Muscle of arm (tissue), 12 donors: ENCODE results near the gene EGFL8. TPM values are rescaled to one million over a fixed set of nuclear protein-coding genes. Genes with fewer than 3 reads are reported as not detected.
"Not testable (repeated sequence)": the region's sequence is repeated elsewhere in the genome, so short reads cannot be mapped to it uniquely, and the experiment has no call there.

Source experiments
- DNase-seq: peaks from one replicate; pipeline ENCODE4 v3.0.0-alpha.2; 2013
- polyA plus RNA-seq, 12 donors: library from polyadenylated mRNA; unstranded; fragments of 120-200 nt; gene quantifications; one replicate each; pipeline ENCODE4 v1.2.1, GENCODE V29; 2013; ENCODE audit not compliant: insufficient read length in 12 of 12

EGFL8 gene
- polyA plus RNA-seq, 12 donors = 21.2 to 54.7 (median 27.8) TPM; not detected in 1

DNA sequence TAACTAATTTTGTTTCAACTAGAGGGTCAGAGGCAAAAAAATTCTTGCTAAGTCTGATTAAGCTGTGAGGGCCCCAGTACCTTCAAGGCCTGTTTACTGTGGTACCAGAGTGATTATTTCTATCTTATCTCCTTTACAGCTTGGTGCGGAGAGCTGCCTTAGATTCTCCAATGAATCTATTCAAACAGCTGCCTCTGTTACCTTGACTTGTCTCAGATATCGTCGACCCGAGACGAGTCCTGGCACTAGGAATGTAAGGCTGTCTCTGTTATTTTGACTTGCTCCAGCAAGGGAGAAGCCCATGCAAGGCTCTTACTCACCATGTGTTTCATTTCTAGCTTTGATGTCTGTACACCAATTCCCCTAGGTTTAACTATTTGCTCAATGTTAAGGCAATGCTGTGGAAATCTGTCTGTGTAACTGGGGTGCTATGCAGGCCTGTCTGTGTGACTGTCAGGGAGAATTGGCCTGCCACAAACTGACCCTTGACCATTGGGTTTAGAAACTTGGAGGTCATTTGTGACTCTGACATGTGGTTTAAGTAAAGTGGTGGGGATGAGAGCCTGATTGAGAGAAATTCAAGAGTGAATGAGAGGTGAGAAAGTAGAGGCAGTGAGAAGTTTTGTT lies 23.9 kb upstream of the EGFL8 start:
- no peak for DNase-seq

- DNase-seq = not testable (repeated sequence)
These were observed 20.2 kb upstream of the EGFL8 start for GRCh38 chr6:32144238-32144637.

GRCh38 chr6:32146287-32146686 lies 18.1 kb upstream of the EGFL8 start:
- no peak for DNase-seq

DNA sequence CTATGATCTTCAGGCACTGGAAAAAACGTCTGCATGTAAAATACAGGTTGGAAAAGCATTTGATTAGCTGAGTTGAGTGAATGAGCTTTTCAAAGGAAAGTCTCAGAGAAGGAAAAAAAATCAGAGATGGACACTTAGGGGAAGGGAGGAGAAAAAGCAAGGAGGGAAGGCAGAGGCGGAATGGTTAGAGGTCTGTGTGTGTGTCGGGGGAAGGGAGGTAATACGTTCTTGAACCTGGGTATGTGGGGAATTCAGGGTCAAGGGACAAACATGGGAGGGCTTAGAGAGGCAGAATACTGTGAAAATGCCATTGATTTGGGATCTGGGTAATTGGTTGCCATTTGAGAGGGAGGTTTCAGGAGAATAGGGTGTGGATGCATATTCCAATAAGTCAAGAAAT lies 17.7 kb upstream of the EGFL8 start:
- DNase-seq = no peak

DNA sequence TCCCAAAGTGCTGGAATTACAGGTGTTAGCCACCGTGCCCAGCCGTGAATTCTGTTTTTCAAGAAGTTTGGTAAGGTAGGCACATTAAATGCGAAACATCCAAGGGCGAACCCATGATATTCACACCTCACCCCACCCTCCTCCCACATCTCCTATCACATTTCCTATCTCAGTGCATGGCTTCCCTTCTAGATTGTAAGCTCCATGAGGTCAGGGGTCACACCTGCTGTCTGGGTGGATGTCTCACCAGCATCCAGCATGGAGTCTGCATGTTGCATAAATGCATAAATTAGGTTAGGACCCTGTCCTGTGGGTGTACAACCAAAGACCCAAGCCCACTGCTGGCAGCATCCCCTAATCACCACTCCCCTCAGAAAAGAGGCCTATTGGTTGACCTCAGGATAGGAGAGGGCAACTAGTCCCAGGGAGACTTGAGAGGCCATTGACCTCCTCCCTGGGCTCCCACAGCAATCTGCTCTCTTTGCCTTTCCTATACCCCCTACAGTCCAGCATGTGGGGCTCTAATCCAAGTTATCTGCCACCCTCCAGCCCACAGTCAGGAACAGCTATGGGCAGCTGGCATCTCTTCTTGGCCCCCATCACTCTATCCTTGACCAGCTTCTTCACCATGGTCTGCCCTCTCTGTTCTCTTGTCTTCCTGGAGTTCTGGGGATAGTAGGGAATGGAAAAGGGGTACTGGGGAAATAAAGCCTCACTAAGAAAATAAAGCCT lies 16.8 kb upstream of the EGFL8 start:
- DNase-seq = no peak

- DNase-seq = peak; percentile 64
These were observed 15.9 kb upstream of the EGFL8 start for GRCh38 chr6:32148289-32149091.

DNA sequence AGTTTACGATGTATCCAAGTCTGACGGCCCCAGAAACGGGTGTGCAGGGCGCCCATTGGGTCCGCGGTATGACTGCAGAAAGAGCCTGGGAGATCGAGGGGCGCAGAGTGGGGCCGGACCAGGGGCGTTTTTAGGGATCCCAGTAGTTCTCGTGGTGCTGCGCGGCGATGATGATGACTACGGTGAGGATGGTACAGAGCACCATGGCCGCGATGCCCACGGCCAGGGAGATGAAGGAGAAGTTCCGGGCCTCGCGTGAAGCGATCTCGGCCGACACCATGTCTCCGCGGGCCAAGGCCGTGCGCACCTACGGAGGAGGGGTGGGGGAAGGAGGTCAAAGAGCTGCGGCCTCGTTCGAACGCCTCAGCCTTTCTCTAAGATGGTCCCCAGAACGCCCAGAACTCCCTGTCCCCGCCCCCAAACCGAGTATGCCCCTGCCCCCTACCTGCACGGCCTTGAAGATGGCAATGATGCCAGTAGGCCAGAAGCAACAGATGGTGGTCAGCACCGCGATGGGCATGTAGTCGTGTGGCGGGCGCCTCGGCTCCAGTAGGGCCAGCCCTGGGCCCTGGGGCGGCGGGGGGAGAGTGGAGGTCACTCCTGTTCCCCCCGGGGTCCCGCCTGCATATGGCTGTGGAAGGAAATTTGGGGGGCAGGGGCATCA lies 15.2 kb upstream of the EGFL8 start:
- no peak for DNase-seq

DNA sequence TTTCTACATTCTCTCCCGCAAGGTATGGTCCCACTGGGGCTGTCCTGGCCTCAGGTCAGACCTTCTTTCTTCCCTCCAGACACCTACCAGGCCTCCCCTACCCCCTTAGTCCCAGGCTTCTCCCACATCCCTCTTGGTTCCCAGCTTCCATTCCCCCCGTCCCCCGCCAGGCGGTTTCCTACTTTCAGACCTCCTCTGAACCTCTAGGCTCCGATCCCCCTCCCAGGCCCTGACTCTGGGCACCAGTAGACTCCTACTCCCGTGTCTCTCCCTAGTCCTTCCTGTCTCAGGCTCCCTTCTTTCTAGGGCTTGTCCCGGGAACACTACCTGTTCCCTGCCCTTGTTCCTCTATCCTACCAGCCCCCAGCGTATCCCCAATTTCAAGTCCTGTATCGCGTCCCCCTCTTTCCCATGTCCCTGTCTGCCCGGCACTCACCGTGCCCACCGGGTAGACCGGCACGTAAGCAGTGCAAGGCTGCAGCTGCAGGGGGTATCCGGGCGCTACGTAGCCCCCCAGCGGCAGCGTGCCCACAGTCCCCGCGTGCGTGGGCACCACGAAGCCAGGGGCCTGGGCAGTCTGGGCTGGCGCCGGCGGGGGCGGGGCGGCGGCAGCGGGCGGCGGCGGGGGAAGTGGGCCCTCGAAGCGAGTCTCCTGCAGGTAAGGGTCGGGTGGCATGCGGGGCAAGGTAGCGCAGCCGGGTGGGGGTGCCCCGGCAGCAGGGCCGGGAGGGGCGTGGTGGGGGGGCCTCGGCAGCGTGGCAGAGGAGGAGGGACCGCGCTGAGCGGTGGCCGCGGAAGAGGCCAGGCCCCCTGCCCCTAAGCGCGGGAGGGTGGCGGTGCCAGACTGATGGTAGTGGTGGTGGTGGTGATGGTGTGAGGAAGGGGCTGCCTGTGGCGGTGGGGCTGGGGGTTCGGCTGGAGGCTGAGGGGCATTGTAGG lies 14.2 kb upstream of the EGFL8 start:
- no peak for DNase-seq

DNA sequence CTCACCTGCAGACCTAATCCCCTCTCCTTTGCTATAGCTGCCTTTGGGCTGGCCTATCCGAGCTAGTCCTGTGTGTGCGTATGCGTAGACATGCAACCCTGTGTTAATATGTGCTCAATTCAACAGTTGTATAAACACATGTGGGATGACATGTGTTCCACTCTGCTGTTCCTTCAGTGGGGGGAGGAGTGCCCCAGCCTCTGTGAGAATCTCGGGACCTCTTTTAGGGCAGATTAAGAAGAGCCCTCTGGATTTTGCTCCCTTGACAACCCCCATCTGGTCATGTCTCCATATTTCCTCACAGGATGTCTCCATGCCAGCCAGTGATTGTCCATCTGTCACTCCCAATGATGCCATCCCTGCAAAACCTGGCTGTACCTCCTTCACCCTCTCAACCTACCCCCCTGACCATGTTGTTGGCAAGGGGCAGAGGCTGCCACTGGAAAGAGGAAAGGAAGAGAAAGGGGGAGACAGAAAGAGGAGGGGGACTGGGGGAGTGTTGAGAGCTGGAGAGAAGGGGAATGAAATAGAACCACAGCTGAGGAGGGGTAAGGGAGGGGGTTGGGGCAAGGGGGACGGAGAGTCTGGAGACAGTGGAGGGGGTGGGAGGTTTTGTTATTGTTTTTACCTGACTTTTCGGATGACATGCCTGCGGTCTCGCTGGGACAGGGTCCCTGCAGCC lies 13.1 kb upstream of the EGFL8 start:
- no peak for DNase-seq

GRCh38 chr6:32151863-32152768 lies 12.3 kb upstream of the EGFL8 start, which contains the start of gene PRRT1:
PRRT1 (minus strand) TSS chr6:32151939; CDS start chr6:32151827, 112 bp downstream.
- no peak for DNase-seq

DNA sequence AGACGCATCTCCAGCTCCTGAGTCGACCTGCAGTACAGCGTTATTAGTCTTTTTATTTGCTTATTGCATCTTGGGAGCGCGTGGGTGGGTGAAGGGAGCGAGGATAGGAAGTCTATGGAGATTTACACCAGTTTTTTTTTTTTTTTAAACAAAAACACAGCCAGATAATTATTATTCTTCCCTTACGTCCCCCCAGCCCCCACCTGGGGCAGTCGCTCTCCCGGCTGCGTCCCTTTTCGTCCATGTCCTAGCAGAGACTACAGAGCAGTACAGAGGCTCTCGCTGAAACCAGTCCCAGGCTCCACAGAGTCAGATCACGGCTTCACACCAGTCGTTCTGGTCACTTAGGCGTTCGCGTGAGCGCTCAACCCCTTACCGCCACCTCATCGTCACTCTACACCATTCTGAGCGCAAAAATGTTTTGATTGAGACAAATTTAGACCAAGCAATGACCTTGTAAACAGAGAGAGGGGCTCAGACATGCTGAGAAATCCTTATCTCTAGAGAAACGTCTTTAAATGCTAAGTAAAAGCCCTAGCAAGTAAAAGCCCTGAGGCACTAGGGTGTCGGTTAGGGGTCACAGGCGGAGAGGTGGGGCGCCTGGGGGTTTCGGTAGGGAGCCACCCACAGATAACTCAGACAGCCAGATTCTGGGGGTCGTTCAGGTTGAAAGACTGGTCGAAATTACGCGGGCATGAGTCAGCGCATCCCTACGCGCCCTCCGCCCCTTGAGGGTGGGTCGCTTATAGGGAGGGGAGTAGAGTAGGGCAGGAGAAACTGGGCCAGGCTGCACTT lies 11.4 kb upstream of the EGFL8 start:
- DNase-seq = peak; percentile 32

DNA sequence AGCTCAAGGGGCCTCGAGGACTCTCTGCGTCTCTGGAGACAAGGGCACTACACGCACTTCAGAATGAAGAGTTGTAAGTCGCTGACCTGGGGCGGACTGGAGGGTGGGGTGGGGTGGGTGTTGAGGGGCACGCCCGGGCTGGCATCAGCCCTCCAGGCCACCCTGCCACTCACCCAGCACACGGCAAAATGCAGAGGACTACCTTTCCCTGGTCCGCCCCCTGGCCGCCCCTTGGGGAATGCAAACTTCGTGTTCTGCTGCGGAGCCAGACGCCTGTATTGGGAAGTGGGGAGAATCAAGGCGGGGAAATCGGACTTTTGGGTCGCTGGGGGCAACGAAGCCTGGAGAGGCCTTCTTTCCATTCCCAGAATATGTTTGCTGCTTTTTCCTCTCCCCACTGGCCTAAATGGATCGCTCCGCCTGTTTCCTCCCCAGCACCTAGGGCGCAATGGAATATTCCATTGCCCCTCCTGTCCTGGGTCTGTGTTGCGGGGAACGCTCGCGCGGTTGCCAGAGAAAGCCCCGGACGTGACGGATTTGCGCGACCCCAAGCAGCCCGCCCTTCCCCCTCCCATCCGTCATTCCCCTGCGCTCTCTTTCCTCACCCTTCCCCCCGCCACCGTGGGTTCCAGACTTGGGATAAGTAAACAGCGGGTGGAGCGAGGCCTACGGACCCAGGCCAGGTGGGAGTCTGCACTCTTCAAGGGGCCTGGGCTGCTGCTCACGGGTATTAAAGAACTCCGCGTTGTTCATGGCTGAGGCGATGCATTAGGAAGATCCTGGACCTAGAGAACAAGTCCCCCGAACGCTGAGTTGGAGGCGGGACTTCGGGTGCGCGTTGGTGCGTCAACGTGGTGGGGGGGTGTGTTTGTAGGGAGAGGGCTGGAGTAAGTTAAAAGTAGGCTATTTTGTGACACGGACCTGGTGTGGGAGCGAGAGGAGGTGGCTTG lies 10.6 kb upstream of the EGFL8 start, which contains the start of gene PPT2:
PPT2 (plus strand) TSS at position 578 of the 950 bp plus-strand sequence. CDS start 454 bp downstream, outside the sequence.
- DNase-seq = peak; percentile 96

DNA sequence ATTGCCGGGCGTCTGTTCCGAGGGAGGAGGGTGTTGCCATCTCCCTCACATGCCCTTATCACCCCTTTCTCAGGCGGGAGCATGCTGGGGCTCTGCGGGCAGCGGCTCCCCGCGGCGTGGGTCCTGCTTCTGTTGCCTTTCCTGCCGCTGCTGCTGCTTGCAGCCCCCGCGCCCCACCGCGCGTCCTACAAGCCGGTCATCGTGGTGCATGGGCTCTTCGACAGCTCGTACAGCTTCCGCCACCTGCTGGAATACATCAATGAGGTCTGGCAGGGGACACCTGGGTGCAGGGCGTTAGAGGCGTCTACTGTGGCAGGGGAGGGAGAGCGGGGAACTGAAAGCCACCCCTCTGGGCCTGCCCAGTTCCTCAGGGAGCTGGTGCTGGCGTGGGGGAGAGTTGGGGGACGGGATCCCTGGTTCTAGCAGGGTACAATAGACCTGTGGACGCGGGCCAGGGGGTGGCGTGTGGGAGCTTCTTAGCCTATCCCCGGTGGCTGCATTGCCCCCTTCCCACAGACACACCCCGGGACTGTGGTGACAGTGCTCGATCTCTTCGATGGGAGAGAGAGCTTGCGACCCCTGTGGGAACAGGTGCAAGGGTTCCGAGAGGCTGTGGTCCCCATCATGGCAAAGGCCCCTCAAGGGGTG lies 9.8 kb upstream of the EGFL8 start:
- peak; percentile 65 for DNase-seq

- DNase-seq = no peak
These were observed 7.5 kb upstream of the EGFL8 start for GRCh38 chr6:32156891-32157290.

- no peak for DNase-seq
These were observed 6.3 kb upstream of the EGFL8 start for GRCh38 chr6:32158052-32158451.

- DNase-seq = no peak
These were observed 686 bp upstream of the EGFL8 start for GRCh38 chr6:32163559-32164258.
